ENCODE results near the gene ALK.

- TF ChIP-seq SMAD1 (IDR thresholded peaks at IDR 0.05; ENCODE audit: low read depth, partially characterized antibody) (no peak), SREBF1 (IDR thresholded peaks at IDR 0.05; ENCODE audit: low read length) (no peak), MYB (IDR thresholded peaks at IDR 0.05; ENCODE audit: borderline replicate concordance, low read depth, low read length) (no peak), POLR2A (IDR thresholded peaks at IDR 0.05; ENCODE audit: low read depth, low read length) (no peak), SRF (IDR thresholded peaks at IDR 0.05; ENCODE audit: low read depth in 2 of 2, low read length in 2 of 2) (no peak), CBX3 (IDR thresholded peaks at IDR 0.05; ENCODE audit: borderline replicate concordance, low read depth) (no peak), NRF1 (conservative IDR thresholded peaks at IDR 0.05; ENCODE audit: low read depth, low read length) (no peak), MTA3 (IDR thresholded peaks at IDR 0.05; ENCODE audit: borderline replicate concordance, low read length) (no peak), TAF1 (IDR thresholded peaks at IDR 0.05; ENCODE audit: borderline replicate concordance, low read depth, low read length) (no peak), EGR1 (IDR thresholded peaks at IDR 0.05; ENCODE audit: borderline replicate concordance in 1 of 2, low read depth in 2 of 2, low read length in 2 of 2) (no peak), CBFB (IDR thresholded peaks at IDR 0.05; ENCODE audit: low read depth) (no peak), KDM1A (IDR thresholded peaks at IDR 0.05; ENCODE audit: borderline replicate concordance) (no peak), ELK1 (IDR thresholded peaks at IDR 0.05; ENCODE audit: low read depth, low read length) (no peak)
- TF ChIP-seq, protein P1, sequence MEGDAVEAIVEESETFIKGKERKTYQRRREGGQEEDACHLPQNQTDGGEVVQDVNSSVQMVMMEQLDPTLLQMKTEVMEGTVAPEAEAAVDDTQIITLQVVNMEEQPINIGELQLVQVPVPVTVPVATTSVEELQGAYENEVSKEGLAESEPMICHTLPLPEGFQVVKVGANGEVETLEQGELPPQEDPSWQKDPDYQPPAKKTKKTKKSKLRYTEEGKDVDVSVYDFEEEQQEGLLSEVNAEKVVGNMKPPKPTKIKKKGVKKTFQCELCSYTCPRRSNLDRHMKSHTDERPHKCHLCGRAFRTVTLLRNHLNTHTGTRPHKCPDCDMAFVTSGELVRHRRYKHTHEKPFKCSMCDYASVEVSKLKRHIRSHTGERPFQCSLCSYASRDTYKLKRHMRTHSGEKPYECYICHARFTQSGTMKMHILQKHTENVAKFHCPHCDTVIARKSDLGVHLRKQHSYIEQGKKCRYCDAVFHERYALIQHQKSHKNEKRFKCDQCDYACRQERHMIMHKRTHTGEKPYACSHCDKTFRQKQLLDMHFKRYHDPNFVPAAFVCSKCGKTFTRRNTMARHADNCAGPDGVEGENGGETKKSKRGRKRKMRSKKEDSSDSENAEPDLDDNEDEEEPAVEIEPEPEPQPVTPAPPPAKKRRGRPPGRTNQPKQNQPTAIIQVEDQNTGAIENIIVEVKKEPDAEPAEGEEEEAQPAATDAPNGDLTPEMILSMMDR (IDR thresholded peaks at IDR 0.05 in 2 of 3, conservative IDR thresholded peaks at IDR 0.05 in 1 of 3; ENCODE audit: control insufficient read depth in 2 of 3, extremely low read depth in 1 of 3, insufficient read depth in 1 of 3, low read depth in 3 of 3, low read length in 3 of 3): no peak
Observed at GRCh38 chr2:29615183-29615582, 306.2 kb downstream of the ALK start.

Measured in GM12878 (cell line).